ENCODE data around the gene ANO6. TPM values are rescaled to one million over a fixed set of nuclear protein-coding genes. Genes with fewer than 3 reads are reported as not detected.

The ANO6 gene
- total RNA-seq, 2 experiments from 2014 or later, result 13.1 to 13.6 TPM

DNA sequence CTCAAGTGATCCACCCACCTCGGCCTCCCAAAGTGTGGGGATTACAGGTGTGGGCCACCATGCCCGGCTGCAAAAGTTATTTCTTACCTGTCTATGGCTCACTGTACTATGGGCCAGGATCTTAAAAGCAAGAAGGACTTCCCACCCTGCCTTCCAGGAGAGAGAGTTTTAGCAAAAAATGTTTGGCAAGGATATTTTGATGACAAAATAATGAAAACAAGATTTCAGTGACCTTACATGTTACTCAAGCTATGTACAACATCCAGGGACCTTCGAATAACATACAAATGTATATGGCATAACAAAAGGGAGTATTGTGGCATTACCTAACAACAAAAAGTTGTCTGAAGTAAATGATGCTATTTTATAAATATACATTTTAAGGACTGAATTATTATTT, 55.1 kb downstream of the ANO6 start:
- peaks cover 3% of the 10 kb centered on the region for H3K4me1 Mint-ChIP-seq (ENCODE audit: low read depth)
- no peaks in the 10 kb centered on the region for H3K9me3 Mint-ChIP-seq
- no peak for DNase-seq
- H3K27me3 Mint-ChIP-seq, result no peaks in the 10 kb centered on the region
- TF ChIP-seq, protein P1, sequence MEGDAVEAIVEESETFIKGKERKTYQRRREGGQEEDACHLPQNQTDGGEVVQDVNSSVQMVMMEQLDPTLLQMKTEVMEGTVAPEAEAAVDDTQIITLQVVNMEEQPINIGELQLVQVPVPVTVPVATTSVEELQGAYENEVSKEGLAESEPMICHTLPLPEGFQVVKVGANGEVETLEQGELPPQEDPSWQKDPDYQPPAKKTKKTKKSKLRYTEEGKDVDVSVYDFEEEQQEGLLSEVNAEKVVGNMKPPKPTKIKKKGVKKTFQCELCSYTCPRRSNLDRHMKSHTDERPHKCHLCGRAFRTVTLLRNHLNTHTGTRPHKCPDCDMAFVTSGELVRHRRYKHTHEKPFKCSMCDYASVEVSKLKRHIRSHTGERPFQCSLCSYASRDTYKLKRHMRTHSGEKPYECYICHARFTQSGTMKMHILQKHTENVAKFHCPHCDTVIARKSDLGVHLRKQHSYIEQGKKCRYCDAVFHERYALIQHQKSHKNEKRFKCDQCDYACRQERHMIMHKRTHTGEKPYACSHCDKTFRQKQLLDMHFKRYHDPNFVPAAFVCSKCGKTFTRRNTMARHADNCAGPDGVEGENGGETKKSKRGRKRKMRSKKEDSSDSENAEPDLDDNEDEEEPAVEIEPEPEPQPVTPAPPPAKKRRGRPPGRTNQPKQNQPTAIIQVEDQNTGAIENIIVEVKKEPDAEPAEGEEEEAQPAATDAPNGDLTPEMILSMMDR (IDR thresholded peaks at IDR 0.05), result no peak
- CTCF ChIA-PET, result no interaction called here
- H3K4me3 Mint-ChIP-seq, result no peak overlapping the region
- H3K27ac Mint-ChIP-seq, result no peak overlapping the region
- peaks cover 2% of the 10 kb centered on the region for H3K36me3 Mint-ChIP-seq (ENCODE audit: low read depth)
- ATAC-seq, result no peak
- POLR2A ChIA-PET, result no interaction called here
- intact Hi-C loops (cut with micrococcal nuclease), result no loop called here

DNA sequence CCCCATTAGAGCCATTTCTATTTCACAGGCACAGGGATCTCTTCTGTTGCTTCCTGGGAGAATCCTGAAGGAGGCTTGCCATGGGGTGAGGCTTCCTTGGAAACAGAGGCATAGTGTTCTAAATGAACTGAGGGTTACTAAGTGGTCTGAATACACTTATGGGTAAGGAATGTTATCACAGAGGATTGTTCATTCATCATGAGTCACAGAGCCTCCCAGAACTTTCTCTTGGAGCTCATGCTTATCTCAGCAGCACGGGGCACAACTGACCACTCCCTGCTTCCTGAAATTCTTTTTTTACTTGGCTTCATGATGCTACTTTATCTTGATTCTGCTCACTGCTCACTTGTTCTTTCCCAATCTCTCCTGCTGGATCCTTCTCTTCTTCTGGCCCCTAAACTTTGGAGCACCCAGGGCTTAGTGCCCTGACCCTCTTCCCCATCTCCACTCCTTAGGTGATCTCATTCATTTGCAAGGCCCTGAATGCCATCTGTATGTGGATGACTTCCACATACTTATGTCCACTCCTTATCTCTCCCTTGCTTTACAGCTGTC, 57.9 kb downstream of the ANO6 start:
- DNase-seq (no peak), ATAC-seq (no peak)
- ChIA-PET CTCF (no interaction called here), POLR2A (no interaction called here)
- Mint-ChIP-seq H3K4me3 (no peak overlapping the region), H3K27me3 (no peaks in the 10 kb centered on the region), H3K36me3 (ENCODE audit: low read depth) (peaks cover 2% of the 10 kb centered on the region), H3K4me1 (ENCODE audit: low read depth) (peaks cover under 1% of the 10 kb centered on the region), H3K27ac (no peak overlapping the region), H3K9me3 (no peaks in the 10 kb centered on the region)
- intact Hi-C loops (cut with micrococcal nuclease), result no loop called here
- TF ChIP-seq, protein P1 (IDR thresholded peaks at IDR 0.05), result no peak

DNA sequence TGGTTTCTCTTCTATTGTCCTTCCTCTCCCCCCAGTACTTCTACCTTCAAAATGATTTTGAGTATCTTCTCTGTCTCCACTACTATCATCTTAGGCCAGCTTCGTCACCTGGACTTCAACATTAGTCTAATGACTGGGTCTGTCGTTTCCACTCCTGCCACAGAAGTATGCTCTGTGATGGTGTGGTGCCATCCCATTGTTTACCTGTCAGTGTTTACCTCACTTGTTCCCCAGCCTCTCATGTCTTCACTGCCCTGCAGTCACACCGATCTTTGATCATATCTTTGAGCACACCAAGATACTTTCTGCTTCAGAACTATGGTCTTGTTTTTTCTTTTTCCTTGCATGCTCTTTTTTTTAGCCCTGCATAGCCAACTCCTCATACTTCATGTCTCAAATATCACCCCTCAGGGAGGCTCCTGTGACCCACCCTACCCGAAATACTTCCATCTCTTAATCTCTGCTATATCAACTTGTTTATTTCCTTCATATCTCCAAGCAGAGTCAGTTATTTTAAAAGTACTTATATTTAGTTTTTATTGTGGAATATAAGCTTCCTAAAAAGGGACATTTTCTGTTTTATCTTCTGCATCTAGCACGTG, 60.4 kb downstream of the ANO6 start:
- DNase-seq (no peak), ATAC-seq (no peak)
- ChIA-PET POLR2A (no interaction called here), CTCF (interaction anchor here (1.2 kb wide), 1 partner anchor 98 kb away, joined by 3 read pairs; no protein-coding TSS in a partner anchor)
- H3K27ac Mint-ChIP-seq, result no peak overlapping the region
- no peak overlapping the region for H3K4me3 Mint-ChIP-seq
- peaks cover 8% of the 10 kb centered on the region for H3K36me3 Mint-ChIP-seq (ENCODE audit: low read depth)
- no peaks in the 10 kb centered on the region for H3K9me3 Mint-ChIP-seq
- H3K4me1 Mint-ChIP-seq (ENCODE audit: low read depth), result no peaks in the 10 kb centered on the region
- intact Hi-C loops (cut with micrococcal nuclease), result no loop called here
- TF ChIP-seq, protein P1 (IDR thresholded peaks at IDR 0.05), result no peak
- no peaks in the 10 kb centered on the region for H3K27me3 Mint-ChIP-seq

DNA sequence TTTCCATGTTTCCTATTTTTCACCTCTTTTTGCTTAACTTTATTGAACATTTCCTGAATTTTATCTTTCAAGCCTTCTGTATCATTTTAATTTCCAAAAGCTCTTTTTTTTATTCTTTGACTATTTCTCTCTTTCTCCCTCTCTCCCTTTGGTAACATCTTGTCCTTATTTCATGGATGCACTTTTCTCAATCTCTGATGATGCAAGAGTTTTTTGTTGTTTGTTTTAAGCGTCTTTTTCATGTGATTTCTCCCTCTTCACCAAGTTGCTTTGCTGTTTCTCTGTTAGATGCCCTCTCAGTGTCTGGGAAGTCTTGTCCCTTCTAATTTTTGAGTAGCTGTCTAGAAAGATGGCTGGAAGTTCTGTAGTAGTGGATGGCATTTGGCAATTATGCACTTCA, 62.6 kb downstream of the ANO6 start:
- intact Hi-C loops (cut with micrococcal nuclease), result no loop called here
- Mint-ChIP-seq H3K27ac (no peak overlapping the region), H3K36me3 (ENCODE audit: low read depth) (peaks cover 16% of the 10 kb centered on the region), H3K4me1 (ENCODE audit: low read depth) (no peaks in the 10 kb centered on the region), H3K9me3 (no peaks in the 10 kb centered on the region), H3K4me3 (no peak overlapping the region), H3K27me3 (no peaks in the 10 kb centered on the region)
- ATAC-seq (no peak), DNase-seq (no peak)
- TF ChIP-seq, protein P1 (IDR thresholded peaks at IDR 0.05), result no peak
- CTCF ChIA-PET, result no interaction called here
- POLR2A ChIA-PET, result no interaction called here

DNA sequence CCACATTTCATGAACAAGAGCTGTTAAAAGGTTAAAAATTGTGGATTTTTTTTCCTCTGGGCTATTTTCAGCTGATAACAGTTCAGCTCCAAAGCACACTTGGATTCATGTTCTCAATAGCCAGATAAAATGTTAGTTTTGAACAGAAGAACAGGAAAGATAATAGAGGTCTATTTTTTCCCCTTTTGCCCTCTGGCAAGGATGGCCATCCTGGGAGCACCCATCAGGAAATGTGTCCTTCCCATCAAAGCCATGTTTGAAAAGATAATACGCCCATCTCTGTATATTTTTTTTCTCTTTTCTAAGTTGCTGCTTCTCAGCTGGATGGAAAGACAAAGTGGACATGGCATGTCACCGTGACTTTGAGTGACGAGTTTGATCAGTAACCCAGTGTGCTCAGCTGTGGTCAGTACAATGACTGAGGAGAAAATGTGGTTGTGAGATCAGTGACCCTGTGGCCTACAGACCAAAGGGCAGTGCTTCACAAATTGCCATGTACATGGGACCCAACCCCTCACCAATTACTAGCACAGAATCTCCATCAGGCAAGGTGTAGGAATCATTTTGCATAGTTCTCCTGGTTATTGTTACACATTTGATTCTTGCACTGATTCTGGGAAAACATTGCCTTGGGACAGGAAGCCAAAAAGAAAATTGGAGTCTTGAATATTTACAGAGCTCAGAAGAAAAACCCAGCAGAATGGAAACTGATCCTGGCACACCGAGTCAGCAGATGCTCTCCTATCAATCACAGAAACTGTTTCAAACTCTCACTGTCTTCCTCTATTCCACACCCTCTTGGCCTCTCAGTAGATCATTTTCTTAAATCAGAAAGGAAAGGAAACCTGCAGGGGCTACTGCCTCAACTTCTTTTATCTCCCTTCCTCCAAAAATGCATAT, 64.3 kb downstream of the ANO6 start:
- H3K4me1 Mint-ChIP-seq (ENCODE audit: low read depth), result no peaks in the 10 kb centered on the region
- ChIA-PET CTCF (no interaction called here), POLR2A (no interaction called here)

More for the DNA sequence above, 64.3 kb downstream of the ANO6 start:
- Mint-ChIP-seq H3K27ac (no peak overlapping the region), H3K4me3 (no peak overlapping the region), H3K9me3 (no peaks in the 10 kb centered on the region), H3K36me3 (ENCODE audit: low read depth) (peaks cover 16% of the 10 kb centered on the region), H3K27me3 (no peaks in the 10 kb centered on the region)
- DNase-seq (no peak), ATAC-seq (no peak)
- intact Hi-C loops (cut with micrococcal nuclease), result no loop called here
- TF ChIP-seq, protein P1 (IDR thresholded peaks at IDR 0.05), result no peak
